HUES48 (cell line): Measurements from ENCODE around the gene NSMCE4A.
"Not testable (repeated sequence)": the region's sequence is repeated elsewhere in the genome, so short reads cannot be mapped to it uniquely, and the experiment has no call there.

Experiments used
- H3K27ac ChIP-seq: one replicate; pipeline ENCODE4 v1.7.0; 2013; ENCODE audit warnings: low read depth, low read length, inconsistent platforms
- H3K27me3 ChIP-seq: 2 replicates; pipeline ENCODE4 v1.6.1; 2013; ENCODE audit warnings: mild to moderate bottlenecking, low read length; ENCODE audit not compliant: control insufficient read depth, insufficient read depth
- H3K36me3 ChIP-seq: 2 replicates; pipeline ENCODE4 v1.6.1; 2013; ENCODE audit warnings: low read length; ENCODE audit not compliant: control insufficient read depth, insufficient read depth
- H3K4me1 ChIP-seq: 2 replicates; pipeline ENCODE4 v1.6.1; 2013; ENCODE audit warnings: mild to moderate bottlenecking, low read length; ENCODE audit not compliant: control insufficient read depth, insufficient read depth
- H3K4me3 ChIP-seq: 2 replicates; pipeline ENCODE4 v1.5.1; 2013; ENCODE audit warnings: mild to moderate bottlenecking, low read depth, low read length
- H3K9ac ChIP-seq: 2 replicates; pipeline ENCODE4 v1.6.1; 2013; ENCODE audit warnings: mild to moderate bottlenecking, low read depth, low read length, moderate library complexity
- H3K9me3 ChIP-seq: 2 replicates; pipeline ENCODE4 v1.6.1; 2013; ENCODE audit warnings: low read length; ENCODE audit not compliant: control insufficient read depth, insufficient read depth

The NSMCE4A gene

GRCh38 chr10:121918800-121919199 lies 56.2 kb downstream of the NSMCE4A start:
- not testable (repeated sequence) for H3K9ac ChIP-seq, H3K4me3 ChIP-seq, H3K27ac ChIP-seq, H3K4me1 ChIP-seq, H3K27me3 ChIP-seq, H3K9me3 ChIP-seq
- H3K36me3 ChIP-seq, result peaks cover 59% of the 10 kb centered on the region

GRCh38 chr10:121914661-121915060 lies 60.4 kb downstream of the NSMCE4A start:
- Histone ChIP-seq H3K27ac (no peak overlapping the region), H3K4me1 (no peaks in the 10 kb centered on the region), H3K9me3 (no peaks in the 10 kb centered on the region), H3K36me3 (peaks cover 61% of the 10 kb centered on the region), H3K9ac (no peak overlapping the region), H3K4me3 (no peak overlapping the region), H3K27me3 (no peaks in the 10 kb centered on the region)

- Histone ChIP-seq H3K27me3 (no peaks in the 10 kb centered on the region), H3K9me3 (no peaks in the 10 kb centered on the region), H3K36me3 (peaks cover 63% of the 10 kb centered on the region), H3K4me3 (no peak overlapping the region), H3K4me1 (no peaks in the 10 kb centered on the region), H3K27ac (no peak overlapping the region), H3K9ac (no peak overlapping the region)
These were observed 63.7 kb downstream of the NSMCE4A start for GRCh38 chr10:121911421-121911697.

- Histone ChIP-seq H3K9me3 (no peaks in the 10 kb centered on the region), H3K36me3 (peaks cover 63% of the 10 kb centered on the region), H3K9ac (no peak overlapping the region), H3K4me3 (no peak overlapping the region), H3K27me3 (no peaks in the 10 kb centered on the region), H3K4me1 (no peaks in the 10 kb centered on the region), H3K27ac (no peak overlapping the region)
These were observed 64.2 kb downstream of the NSMCE4A start for GRCh38 chr10:121910673-121911420.
